T-cell (primary cell): ENCODE measurements around the gene STK17B. TPM values are rescaled to one million over a fixed set of nuclear protein-coding genes. Genes with fewer than 3 reads are reported as not detected.

Experiments used
- ATAC-seq, 4 experiments: fragments of 200-7000 bp in 3 of 4; fragments of 150-1000 bp in 1 of 4; cut with Tn5 transposase; replicated peaks in 1 of 4; 1 replicate in 3 of 4; 2 replicates in 1 of 4; pipeline ENCODE4 v1.10.0; 2021; ENCODE audit warnings: moderate library complexity in 3 of 4, mild to moderate bottlenecking in 2 of 4, moderate number of reproducible peaks in 1 of 4
- CTCF ChIA-PET, 2 donors: fragments of 300-600 bp; sonication (Branson Sonifier 250); formaldehyde crosslinking; loops; one replicate each; lab custom pipeline; 2022; ENCODE audit warnings: antibody characterized with exemption in 2 of 2; lab: Charles Lee
- POLR2A ChIA-PET, 2 donors: fragments of 300-600 bp; sonication (Branson Sonifier 250); formaldehyde crosslinking; loops; one replicate each; lab custom pipeline; 2022; ENCODE audit warnings: antibody characterized with exemption in 2 of 2; lab: Charles Lee
- DNase-seq, 35 experiments: peaks; one replicate each; pipeline versions ENCODE4 v3.0.0 to v3.0.0-alpha.2; 2013 to 2023
- H3K27ac ChIP-seq: one replicate; pipeline ENCODE4 v1.5.1; 2013; ENCODE audit warnings: low read length
- H3K27me3 ChIP-seq, 2 experiments: replicated peaks in 1 of 2; 1 replicate in 1 of 2; 2 replicates in 1 of 2; pipeline versions ENCODE4 v1.6.1 to v1.7.0; 2013; ENCODE audit warnings: low read length in 1 of 2, mixed read lengths in 1 of 2; ENCODE audit not compliant: control insufficient read depth in 2 of 2, insufficient read depth in 2 of 2; ENCODE audit errors: extremely low read depth in 1 of 2
- H3K36me3 ChIP-seq, 2 donors: 1 replicate in 1 of 2; 2 replicates in 1 of 2; pipeline versions ENCODE4 v1.6.1 to v1.7.0; 2013; ENCODE audit warnings: low read length in 1 of 2; ENCODE audit not compliant: control insufficient read depth in 2 of 2, insufficient read depth in 1 of 2; ENCODE audit errors: extremely low read depth in 1 of 2
- H3K4me1 ChIP-seq, 2 experiments: 1 replicate in 1 of 2; 2 replicates in 1 of 2; pipeline versions ENCODE4 v1.6.1 to v1.7.0; 2013; ENCODE audit warnings: low read length in 2 of 2, mixed read lengths in 1 of 2; ENCODE audit not compliant: insufficient read depth in 2 of 2, control insufficient read depth in 1 of 2; ENCODE audit errors: extremely low read depth in 1 of 2
- H3K4me3 ChIP-seq, 2 donors: 1 replicate in 1 of 2; 2 replicates in 1 of 2; pipeline versions ENCODE4 v1.5.1 to v1.7.0; 2013; ENCODE audit warnings: mild to moderate bottlenecking in 2 of 2, low read length in 1 of 2, moderate library complexity in 1 of 2; ENCODE audit not compliant: control insufficient read depth in 1 of 2; ENCODE audit errors: extremely low read depth in 1 of 2
- H3K9me3 ChIP-seq: 2 replicates; pipeline ENCODE4 v1.7.0; 2013
- H3K27ac Mint-ChIP-seq, 2 donors: one replicate each; pipeline ENCODE4 v1.8.0; 2020 to 2021; ENCODE audit warnings: mild to moderate bottlenecking in 2 of 2, mixed read lengths in 2 of 2
- H3K27me3 Mint-ChIP-seq, 2 donors: one replicate each; pipeline ENCODE4 v1.8.0; 2021 to 2022; ENCODE audit warnings: mixed read lengths in 2 of 2
- H3K36me3 Mint-ChIP-seq: one replicate; pipeline ENCODE4 v1.8.0; 2021; ENCODE audit warnings: mixed read lengths
- H3K4me1 Mint-ChIP-seq, 3 donors: one replicate each; pipeline ENCODE4 v1.8.0; 2020 to 2022; ENCODE audit warnings: mixed read lengths in 3 of 3, mild to moderate bottlenecking in 1 of 3
- H3K4me3 Mint-ChIP-seq, 3 donors: one replicate each; pipeline ENCODE4 v1.8.0; 2020 to 2022; ENCODE audit warnings: mild to moderate bottlenecking in 3 of 3, mixed read lengths in 3 of 3, moderate library complexity in 3 of 3
- H3K9me3 Mint-ChIP-seq, 3 donors: one replicate each; pipeline ENCODE4 v1.8.0; 2020 to 2022; ENCODE audit warnings: mixed read lengths in 3 of 3
- WGBS: methylation state at CpG from one replicate; pipeline ENCODE4 v1.1.5; 2013; ENCODE audit warnings: missing lambda C conversion rate; ENCODE audit not compliant: insufficient coverage; 5-methylcytosine and 5-hydroxymethylcytosine counted together
- total RNA-seq, 35 experiments: library from RNA in 6 of 35; stranded (reverse) in 6 of 35; fragments of 120-200 nt in 1 of 35; gene quantifications; one replicate each; pipeline versions ENCODE4 v1.2.1 to v1.2.4 and lab custom pipeline; 2013 to 2026

STK17B gene
- total RNA-seq, 5 donors from 2014 or later (not counting 1 experiment from before 2014, with no cell fraction given) = 218 to 478 (median 248) TPM

GRCh38 chr2:196086517-196087368 is 84.6 kb downstream of the STK17B start:
- peaks cover 21% of the 10 kb centered on the region for H3K36me3 Mint-ChIP-seq
- H3K4me3 ChIP-seq = no peak overlapping the region
- POLR2A ChIA-PET = interaction anchor here in 1 of 2 donors (0.7 kb wide), 1 partner anchor 153 kb away, joined by 4 read pairs; no protein-coding TSS in a partner anchor
- no peak for ATAC-seq
- no peak overlapping the region for H3K4me3 Mint-ChIP-seq
- no peaks in the 10 kb centered on the region for H3K27me3 Mint-ChIP-seq
- CTCF ChIA-PET = interaction anchor here in 1 of 2 donors (0.6 to 1.6 kb wide), 3 partner anchors 9 to 250 kb away, joined by 3 to 8 read pairs (median 5); no protein-coding TSS in a partner anchor
- peaks cover 0 to 9% of the 10 kb centered on the region in 2 experiments for H3K4me1 ChIP-seq
- no peaks in the 10 kb centered on the region for H3K9me3 ChIP-seq
- no peak for DNase-seq
- peaks cover 33 to 39% (median 38%) of the 10 kb centered on the region in 3 donors for H3K4me1 Mint-ChIP-seq
- H3K27ac Mint-ChIP-seq = no peak overlapping the region
- no peaks in the 10 kb centered on the region for H3K36me3 ChIP-seq
- H3K9me3 Mint-ChIP-seq = peaks cover 15 to 35% (median 24%) of the 10 kb centered on the region in 3 donors
- WGBS = 69% methylated on average over 2 of the region's 7 CpGs
- no peak overlapping the region for H3K27ac ChIP-seq
- H3K27me3 ChIP-seq = no peaks in the 10 kb centered on the region

GRCh38 chr2:196083601-196084000 is 87.8 kb downstream of the STK17B start:
- CTCF ChIA-PET = interaction anchor here (0.5 to 0.6 kb wide), 2 partner anchors 83 to 369 kb away, joined by 4 read pairs; no protein-coding TSS in a partner anchor
- no peaks in the 10 kb centered on the region for H3K27me3 Mint-ChIP-seq

More at GRCh38 chr2:196083601-196084000, 87.8 kb downstream of the STK17B start:
- Histone ChIP-seq H3K4me3 (no peak overlapping the region), H3K27me3 (no peaks in the 10 kb centered on the region), H3K9me3 (no peaks in the 10 kb centered on the region), H3K36me3 (no peaks in the 10 kb centered on the region), H3K4me1 (peaks cover 0 to under 1% of the 10 kb centered on the region in 2 experiments), H3K27ac (no peak overlapping the region)
- Mint-ChIP-seq H3K9me3 (peaks cover 15 to 24% (median 15%) of the 10 kb centered on the region in 3 donors), H3K36me3 (peaks cover 15% of the 10 kb centered on the region), H3K4me3 (no peak overlapping the region), H3K4me1 (peaks cover 30 to 42% (median 40%) of the 10 kb centered on the region in 3 donors), H3K27ac (no peak overlapping the region)
- DNase-seq (no peak), ATAC-seq (no peak)
- POLR2A ChIA-PET = no interaction called here
- 94% methylated on average over 3 of the region's 5 CpGs for WGBS

Other genes starting within 250 kb of the STK17B start
- gene DNAH7, start 102.7 kb downstream of the STK17B start, total RNA-seq = under 1 TPM in 1 of 5 donors, not detected in 4; 0.03 TPM